ENCODE results near the gene DDIT4L. TPM values are rescaled to one million over a fixed set of nuclear protein-coding genes. Genes with fewer than 3 reads are reported as not detected.
"Not testable (repeated sequence)": the region's sequence is repeated elsewhere in the genome, so short reads cannot be mapped to it uniquely, and the experiment has no call there.

The DDIT4L gene
- total RNA-seq, 1 donor from 2014 or later, result 8.5 TPM

- DNase-seq, result no peak
Observed at GRCh38 chr4:100165809-100166208, 24.5 kb downstream of the DDIT4L start.

- DNase-seq, result no peak
Observed at GRCh38 chr4:100164808-100165760, 25.2 kb downstream of the DDIT4L start.

- no peak for DNase-seq
Observed at GRCh38 chr4:100162027-100162685, 28.1 kb downstream of the DDIT4L start.

GRCh38 chr4:100149190-100149589 is 41.1 kb downstream of the DDIT4L start:
- no peak for DNase-seq

GRCh38 chr4:100147684-100148083 is 42.6 kb downstream of the DDIT4L start:
- no peak for DNase-seq

GRCh38 chr4:100147198-100147597 is 43.1 kb downstream of the DDIT4L start:
- DNase-seq, result no peak

- DNase-seq, result no peak
Observed at GRCh38 chr4:100146756-100147155, 43.5 kb downstream of the DDIT4L start.

- DNase-seq, result not testable (repeated sequence)
Observed at GRCh38 chr4:100137320-100137719, 52.9 kb downstream of the DDIT4L start.

Other genes starting within 250 kb of the DDIT4L start
- 39.9 TPM for gene DNAJB14, start 243.8 kb downstream of the DDIT4L start, total RNA-seq
- gene H2AZ1, start 240.2 kb downstream of the DDIT4L start, total RNA-seq, result 123 TPM

All from skin of body (tissue), 2 donors.